HFFc6 (cell line): ENCODE data around the gene SYT5. TPM values are rescaled to one million over a fixed set of nuclear protein-coding genes. Genes with fewer than 3 reads are reported as not detected.

Experiments used
- DNase-seq: peaks from one replicate; pipeline ENCODE4 v3.0.0-alpha.2; 2018
- H3K27ac Mint-ChIP-seq: 2 replicates; pipeline ENCODE4 v1.8.0; 2020; ENCODE audit warnings: mild to moderate bottlenecking, mixed read lengths
- H3K27me3 Mint-ChIP-seq: 2 replicates; pipeline ENCODE4 v1.8.0; 2021; ENCODE audit warnings: mild to moderate bottlenecking, moderate library complexity, mixed read lengths; ENCODE audit not compliant: insufficient read depth
- H3K36me3 Mint-ChIP-seq: 2 replicates; pipeline ENCODE4 v1.8.0; 2021; ENCODE audit warnings: low read depth, mixed read lengths
- H3K4me1 Mint-ChIP-seq: 2 replicates; pipeline ENCODE4 v1.8.0; 2020; ENCODE audit warnings: low read depth, mixed read lengths
- H3K4me3 Mint-ChIP-seq: 2 replicates; pipeline ENCODE4 v1.8.0; 2020; ENCODE audit warnings: mild to moderate bottlenecking, moderate library complexity, mixed read lengths
- H3K9me3 Mint-ChIP-seq: 2 replicates; pipeline ENCODE4 v1.8.0; 2020; ENCODE audit warnings: mild to moderate bottlenecking, mixed read lengths
- total RNA-seq, 6 experiments: library from RNA; stranded (reverse); fragmentation: NEBNext Ultra II Directional; extraction: Animal tissue kit (Norgen Biotek cat#: 25700); gene quantifications; 2 replicates in 1 of 6; 3 replicates in 5 of 6; pipeline ENCODE4 v1.2.3, GENCODE V29; 2021
- TF ChIP-seq, protein P1 (sequence below): fragments of 200-600 bp; sonication (generic); IDR thresholded peaks from 2 replicates; pipeline ENCODE4 v1.5.0; 2021; ENCODE audit warnings: antibody characterized with exemption, mild to moderate bottlenecking

The SYT5 gene
- total RNA-seq, 6 experiments from 2014 or later: 0.09 to 1.2 (median 0.38) TPM; not detected in 3

DNA sequence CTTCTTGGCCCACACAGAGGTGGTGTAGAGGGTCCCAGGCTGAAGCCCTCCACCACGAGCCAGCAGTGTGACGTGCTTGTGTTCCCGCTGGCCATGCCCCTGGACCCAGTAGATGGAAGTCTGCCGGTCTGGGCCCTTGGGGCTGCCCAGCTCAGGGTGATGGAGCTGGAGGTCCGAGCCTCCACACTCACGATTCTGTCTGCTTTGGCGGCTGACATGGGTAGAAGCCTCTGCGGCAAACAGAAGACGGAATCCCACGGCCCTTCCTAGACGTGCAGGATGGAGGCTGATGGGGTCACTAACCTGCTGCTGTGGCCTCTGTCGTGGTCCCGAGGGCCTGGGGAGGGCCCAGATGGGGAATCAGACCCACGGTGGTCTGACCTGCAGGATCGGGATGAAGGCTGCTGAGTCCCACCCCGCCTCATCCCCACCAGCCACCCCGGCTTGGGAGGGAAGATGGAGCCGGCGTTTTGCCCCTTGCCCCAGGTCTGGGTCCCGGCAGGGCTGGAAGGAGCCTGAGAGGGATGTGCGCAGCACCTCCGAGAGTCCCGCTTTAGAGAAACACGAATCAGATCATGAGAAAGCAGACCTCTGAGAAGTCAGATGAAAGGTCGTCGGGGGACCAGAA, 44.1 kb upstream of the SYT5 start:
- peaks cover 24% of the 10 kb centered on the region for H3K36me3 Mint-ChIP-seq
- no peak for DNase-seq
- H3K27ac Mint-ChIP-seq: no peak overlapping the region
- H3K27me3 Mint-ChIP-seq: peaks cover 8% of the 10 kb centered on the region
- peaks cover 4% of the 10 kb centered on the region; the same call in 1 of the 2 replicates for H3K4me1 Mint-ChIP-seq
- TF ChIP-seq, protein P1, sequence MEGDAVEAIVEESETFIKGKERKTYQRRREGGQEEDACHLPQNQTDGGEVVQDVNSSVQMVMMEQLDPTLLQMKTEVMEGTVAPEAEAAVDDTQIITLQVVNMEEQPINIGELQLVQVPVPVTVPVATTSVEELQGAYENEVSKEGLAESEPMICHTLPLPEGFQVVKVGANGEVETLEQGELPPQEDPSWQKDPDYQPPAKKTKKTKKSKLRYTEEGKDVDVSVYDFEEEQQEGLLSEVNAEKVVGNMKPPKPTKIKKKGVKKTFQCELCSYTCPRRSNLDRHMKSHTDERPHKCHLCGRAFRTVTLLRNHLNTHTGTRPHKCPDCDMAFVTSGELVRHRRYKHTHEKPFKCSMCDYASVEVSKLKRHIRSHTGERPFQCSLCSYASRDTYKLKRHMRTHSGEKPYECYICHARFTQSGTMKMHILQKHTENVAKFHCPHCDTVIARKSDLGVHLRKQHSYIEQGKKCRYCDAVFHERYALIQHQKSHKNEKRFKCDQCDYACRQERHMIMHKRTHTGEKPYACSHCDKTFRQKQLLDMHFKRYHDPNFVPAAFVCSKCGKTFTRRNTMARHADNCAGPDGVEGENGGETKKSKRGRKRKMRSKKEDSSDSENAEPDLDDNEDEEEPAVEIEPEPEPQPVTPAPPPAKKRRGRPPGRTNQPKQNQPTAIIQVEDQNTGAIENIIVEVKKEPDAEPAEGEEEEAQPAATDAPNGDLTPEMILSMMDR: no peak
- no peak overlapping the region for H3K4me3 Mint-ChIP-seq
- peaks cover 10% of the 10 kb centered on the region for H3K9me3 Mint-ChIP-seq

DNA sequence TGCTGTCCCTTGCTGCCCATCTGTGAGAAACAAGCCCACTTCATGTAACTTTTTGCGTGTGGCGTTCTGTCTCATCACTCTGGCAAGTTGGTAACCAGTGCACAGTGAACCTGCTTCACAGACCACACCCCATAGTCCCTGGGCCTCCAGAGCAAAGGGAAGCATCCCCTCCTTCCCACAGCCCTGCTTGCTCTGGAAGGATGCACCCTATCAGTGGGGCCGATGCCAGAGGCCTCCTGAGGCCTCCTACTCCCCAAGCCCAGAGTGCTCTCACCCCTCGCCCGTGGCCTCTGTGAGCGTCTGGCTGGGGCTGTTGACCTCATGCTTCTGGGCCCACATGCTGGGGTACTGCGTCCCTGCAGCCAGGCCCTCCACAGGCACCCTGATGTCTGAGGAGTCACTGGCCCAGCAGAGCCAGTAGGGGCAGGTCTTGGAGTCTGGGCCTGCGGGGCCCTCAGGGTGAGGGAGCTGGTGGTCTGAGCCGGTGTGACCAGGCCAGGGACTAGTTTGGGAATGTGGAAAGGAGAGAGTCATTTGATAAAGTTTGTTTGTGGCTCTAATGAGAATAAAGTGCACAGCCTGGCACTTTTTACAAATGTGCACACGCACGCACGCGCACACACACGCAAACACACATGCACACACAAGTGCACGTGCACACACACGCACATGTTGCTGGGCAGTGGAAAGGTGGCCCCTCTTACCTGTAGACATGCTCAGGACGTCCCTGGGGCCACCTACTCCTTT, 43.4 kb upstream of the SYT5 start:
- TF ChIP-seq, protein P1: no peak

DNA sequence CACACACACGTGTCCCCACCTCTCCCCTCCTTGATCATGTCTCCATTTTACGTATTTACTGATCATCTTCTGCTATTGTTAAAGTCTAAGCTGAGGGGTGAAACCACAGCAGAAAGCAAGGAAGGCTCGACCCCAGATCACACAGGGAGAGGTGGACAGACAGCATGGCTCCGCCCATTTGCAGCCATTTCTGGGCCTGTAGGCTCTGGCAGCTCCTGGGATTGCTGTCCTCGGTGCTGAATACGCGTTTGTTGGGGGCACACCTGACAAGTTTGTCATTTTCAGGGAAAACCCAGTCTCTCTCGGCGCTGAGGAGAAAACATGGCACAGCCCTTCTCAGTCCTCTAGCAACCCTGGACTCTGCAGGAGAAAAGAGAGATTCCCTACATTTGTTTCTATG, 40.4 kb upstream of the SYT5 start:
- DNase-seq: no peak
- Mint-ChIP-seq H3K9me3 (peaks cover 14% of the 10 kb centered on the region), H3K36me3 (peaks cover 14% of the 10 kb centered on the region), H3K4me1 (peaks cover 23% of the 10 kb centered on the region), H3K27me3 (peaks cover 10% of the 10 kb centered on the region), H3K4me3 (no peak overlapping the region), H3K27ac (no peak overlapping the region)
- TF ChIP-seq, protein P1: no peak

More for the DNA sequence above, 43.4 kb upstream of the SYT5 start:
- H3K9me3 Mint-ChIP-seq: peaks cover 10% of the 10 kb centered on the region
- H3K36me3 Mint-ChIP-seq: peaks cover 24% of the 10 kb centered on the region
- H3K27ac Mint-ChIP-seq: no peak overlapping the region
- H3K4me3 Mint-ChIP-seq: no peak overlapping the region
- DNase-seq: no peak
- H3K27me3 Mint-ChIP-seq: peaks cover 6% of the 10 kb centered on the region
- peaks cover 4% of the 10 kb centered on the region; the same call in 1 of the 2 replicates for H3K4me1 Mint-ChIP-seq

DNA sequence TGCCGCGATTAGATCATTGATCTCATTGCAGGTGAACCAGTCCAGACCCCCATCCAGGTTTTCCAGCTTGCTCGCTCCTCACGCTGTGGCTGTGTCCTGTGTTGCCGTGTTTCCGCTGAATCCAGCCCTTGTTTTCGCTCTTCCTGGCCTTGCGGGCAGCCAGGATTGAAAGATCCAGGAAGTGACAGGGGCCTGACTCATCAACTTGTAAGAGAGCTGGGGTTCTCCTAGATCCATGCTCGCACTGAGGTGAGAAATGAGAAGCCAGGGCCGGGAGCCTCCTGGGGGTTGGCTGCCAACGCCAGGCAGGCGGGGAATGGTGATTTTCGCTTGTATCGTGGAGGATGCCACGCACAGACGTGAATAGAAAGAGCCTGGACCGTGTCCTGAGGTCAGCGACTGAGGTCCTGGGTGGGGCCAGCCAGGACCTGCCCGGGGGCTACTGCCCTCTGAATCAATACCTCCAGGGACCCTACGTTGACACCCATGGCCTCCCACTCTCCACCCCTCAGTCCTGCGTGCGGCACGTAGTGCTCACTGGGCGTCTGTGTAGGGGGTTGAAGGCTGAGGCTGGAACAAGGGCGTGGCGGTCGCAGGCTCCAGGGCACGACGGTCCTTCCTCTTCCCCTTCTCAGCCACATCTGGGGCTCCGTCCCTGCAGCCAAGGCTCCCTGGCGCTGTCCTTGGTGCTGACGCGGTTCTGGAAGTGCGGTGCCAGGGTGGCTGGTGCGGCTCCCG, 36.5 kb upstream of the SYT5 start:
- Mint-ChIP-seq H3K4me1 (peaks cover 23% of the 10 kb centered on the region), H3K36me3 (peaks cover 20% of the 10 kb centered on the region), H3K27me3 (peaks cover 7% of the 10 kb centered on the region), H3K9me3 (peaks cover 32% of the 10 kb centered on the region), H3K4me3 (peak overlapping the region; percentile 84), H3K27ac (peak overlapping the region; percentile 89)
- TF ChIP-seq, protein P1: peak; percentile 8; the same call in 1 of the 2 replicates
- DNase-seq: peak; percentile 99

DNA sequence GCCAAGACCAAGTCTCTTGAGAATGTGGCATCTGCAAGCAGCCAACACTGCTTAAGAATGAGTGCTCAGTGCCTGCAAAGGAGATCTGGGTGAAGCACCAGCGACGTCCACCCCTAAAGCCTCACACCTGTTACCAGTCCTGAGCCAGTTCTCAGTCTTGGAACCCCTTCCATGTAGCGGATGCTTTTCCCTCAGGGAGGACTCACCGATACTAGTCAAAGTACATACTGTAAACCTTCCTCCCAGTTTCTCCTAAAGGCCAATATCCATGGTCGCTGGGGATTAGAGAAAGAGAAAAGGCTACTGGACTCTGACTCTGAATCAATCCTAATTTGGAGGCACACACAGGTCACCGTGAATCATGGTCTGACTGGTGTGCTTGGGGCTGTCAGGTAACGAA, 33.5 kb upstream of the SYT5 start:
- TF ChIP-seq, protein P1: no peak
- H3K4me1 Mint-ChIP-seq: peaks cover 39% of the 10 kb centered on the region
- H3K36me3 Mint-ChIP-seq: peaks cover 5% of the 10 kb centered on the region
- H3K9me3 Mint-ChIP-seq: peaks cover 22% of the 10 kb centered on the region
- H3K27me3 Mint-ChIP-seq: peaks cover 7% of the 10 kb centered on the region
- no peak overlapping the region for H3K27ac Mint-ChIP-seq
- H3K4me3 Mint-ChIP-seq: no peak overlapping the region
- DNase-seq: no peak
